HCT116 (cell line): Measurements from ENCODE around the gene HNRNPUL2. TPM values are rescaled to one million over a fixed set of nuclear protein-coding genes. Genes with fewer than 3 reads are reported as not detected.

Source experiments
- ATAC-seq: fragments of 200-7000 bp; cut with Tn5 transposase; 2 replicates; pipeline ENCODE4 v1.9.1; 2020; ENCODE audit warnings: mild to moderate bottlenecking, moderate library complexity
- BruUV-seq: library from RNA; stranded (reverse); fragments of 400-500 nt; replicated peaks from 2 replicates; lab custom pipeline; 2021; lab: Mats Ljungman, UMichigan
- CTCF ChIA-PET: fragments of 300-600 bp; sonication (Branson Sonifier 250); formaldehyde crosslinking; loops from one replicate; lab custom pipeline; 2021; ENCODE audit warnings: antibody characterized with exemption; lab: Charles Lee
- POLR2A ChIA-PET: fragments of 300-600, 350-600 bp; sonication (Branson Sonifier 250); formaldehyde crosslinking; loops from one replicate; lab custom pipeline; 2021; ENCODE audit warnings: antibody characterized with exemption; lab: Charles Lee
- RAD21 ChIA-PET, 2 experiments: fragments of 300-600 bp; sonication (Branson Sonifier 250); formaldehyde crosslinking; loops; one replicate each; lab custom pipeline; 2023; ENCODE audit warnings: low total read pairs in 2 of 2; ENCODE audit not compliant: uncharacterized antibody in 2 of 2, unreplicated experiment in 2 of 2, low non-redundant PET in 1 of 2; lab: Charles Lee
- DNase-seq: peaks from one replicate; pipeline ENCODE4 v3.0.0-alpha.2; 2010; ENCODE audit warnings: low read depth, low spot score
- H2AFZ ChIP-seq: fragments of 200-600 bp; shearing (Covaris generic), sonication (generic); 2 replicates; pipeline ENCODE4 v1.6.1; 2017; ENCODE audit warnings: low read depth, mixed run types, mixed read lengths, antibody characterized with exemption, low read length; ENCODE audit not compliant: poor library complexity, severe bottlenecking
- H3K27ac ChIP-seq: 2 replicates; pipeline ENCODE4 v1.5.1; 2012; ENCODE audit warnings: low read depth, low read length
- H3K27me3 ChIP-seq: fragments of 200-600 bp; sonication (generic); 2 replicates; pipeline ENCODE4 v1.6.1; 2016; ENCODE audit warnings: mixed run types, low read length, mixed read lengths; ENCODE audit not compliant: insufficient read depth
- H3K36me3 ChIP-seq, 2 experiments: fragments of 200-500 bp in 1 of 2; fragments of 200-600 bp in 1 of 2; sonication (Bioruptor generic) in 1 of 2; sonication (generic) in 1 of 2; 2 replicates each; pipeline versions ENCODE4 v1.5.1 to v1.6.1; 2014 to 2016; ENCODE audit warnings: low read length in 2 of 2, inconsistent platforms in 1 of 2, mixed read lengths in 1 of 2, mixed run types in 1 of 2; ENCODE audit not compliant: insufficient read depth in 2 of 2, control insufficient read depth in 1 of 2
- H3K4me1 ChIP-seq, 2 experiments: fragments of 200-600 bp in 1 of 2; sonication (generic) in 1 of 2; 2 replicates each; pipeline versions ENCODE4 v1.5.1 to v1.6.1; 2012 to 2017; ENCODE audit warnings: low read length in 2 of 2, inconsistent platforms in 1 of 2, mild to moderate bottlenecking in 1 of 2, mixed read lengths in 1 of 2, mixed run types in 1 of 2, moderate library complexity in 1 of 2; ENCODE audit not compliant: insufficient read depth in 2 of 2, control insufficient read depth in 1 of 2
- H3K4me2 ChIP-seq: fragments of 200-600 bp; sonication (generic); 2 replicates; pipeline ENCODE4 v1.6.1; 2017; ENCODE audit warnings: mixed run types, low read length, mixed read lengths
- H3K4me3 ChIP-seq, 2 experiments: fragments of 200-600 bp in 1 of 2; sonication (generic) in 1 of 2; replicated peaks in 1 of 2; 2 replicates each; pipeline ENCODE4 v1.5.1; 2011 to 2016; ENCODE audit warnings: low read length in 2 of 2, control low read depth in 1 of 2, low read depth in 1 of 2, mild to moderate bottlenecking in 1 of 2, mixed read lengths in 1 of 2, mixed run types in 1 of 2
- H3K79me2 ChIP-seq: fragments of 200-600 bp; sonication (generic); 2 replicates; pipeline ENCODE4 v1.6.1; 2017; ENCODE audit warnings: mild to moderate bottlenecking, mixed run types, low read length, moderate library complexity, mixed read lengths; ENCODE audit not compliant: insufficient read depth
- H3K9ac ChIP-seq: fragments of 200-600 bp; sonication (generic); 2 replicates; pipeline ENCODE4 v1.6.1; 2016; ENCODE audit warnings: low read length, mixed read lengths
- H3K9me2 ChIP-seq: fragments of 200-600 bp; sonication (generic), shearing (Covaris generic); 2 replicates; pipeline ENCODE4 v1.6.1; 2017; ENCODE audit warnings: mixed run types, mild to moderate bottlenecking, moderate library complexity; ENCODE audit not compliant: insufficient read depth
- H3K9me3 ChIP-seq, 2 experiments: fragments of 200-500 bp in 1 of 2; fragments of 200-600 bp in 1 of 2; sonication (Bioruptor generic) in 1 of 2; sonication (generic) in 1 of 2; 2 replicates each; pipeline ENCODE4 v1.6.1; 2014 to 2017; ENCODE audit warnings: low read length in 2 of 2, mixed read lengths in 2 of 2, inconsistent platforms in 1 of 2, low read depth in 1 of 2, mild to moderate bottlenecking in 1 of 2, mixed run types in 1 of 2, moderate library complexity in 1 of 2; ENCODE audit not compliant: control insufficient read depth in 1 of 2, insufficient read depth in 1 of 2
- H4K20me1 ChIP-seq: fragments of 200-600 bp; sonication (generic), shearing (Covaris generic); 2 replicates; pipeline ENCODE4 v1.6.1; 2017; ENCODE audit warnings: mixed run types, mild to moderate bottlenecking, moderate library complexity; ENCODE audit not compliant: insufficient read depth
- ATF3 ChIP-seq: IDR thresholded peaks from 2 replicates; pipeline ENCODE4 v1.6.1; 2012
- CEBPB ChIP-seq: IDR thresholded peaks from 2 replicates; pipeline ENCODE4 v1.6.1; 2012; ENCODE audit warnings: low read depth
- CTCF ChIP-seq, 3 experiments: fragments of 200-600 bp in 1 of 3; sonication (generic) in 1 of 3; IDR thresholded peaks in 2 of 3; conservative IDR thresholded peaks in 1 of 3; 2 replicates each; pipeline ENCODE4 v1.5.1; 2012 to 2017; ENCODE audit warnings: low read depth in 2 of 3, low read length in 2 of 3, antibody characterized with exemption in 1 of 3, borderline replicate concordance in 1 of 3, control low read depth in 1 of 3, mild to moderate bottlenecking in 1 of 3, mixed read lengths in 1 of 3, mixed run types in 1 of 3, moderate library complexity in 1 of 3; ENCODE audit not compliant: insufficient read depth in 1 of 3
- EGR1 ChIP-seq: IDR thresholded peaks from 2 replicates; pipeline ENCODE4 v1.6.1; 2012; ENCODE audit warnings: low read depth
- EZH2 ChIP-seq: fragments of 200-600 bp; sonication (generic); IDR thresholded peaks from 2 replicates; pipeline ENCODE4 v1.6.1; 2017; ENCODE audit warnings: antibody characterized with exemption, mixed run types
- EZH2phosphoT487 ChIP-seq: fragments of 200-600 bp; IDR thresholded peaks from 2 replicates; pipeline ENCODE4 v1.6.1; 2018; ENCODE audit warnings: antibody characterized with exemption, borderline replicate concordance
- JUND ChIP-seq: IDR thresholded peaks from 2 replicates; pipeline ENCODE4 v1.6.1; 2012
- POLR2A ChIP-seq: IDR thresholded peaks from 2 replicates; pipeline ENCODE4 v1.7.0; 2011; ENCODE audit warnings: borderline replicate concordance; ENCODE audit not compliant: insufficient read depth, insufficient read length; ENCODE audit errors: extremely low read depth
- YY1 ChIP-seq: IDR thresholded peaks from 2 replicates; pipeline ENCODE4 v1.6.1; 2011; ENCODE audit warnings: low read length, low read depth, moderate library complexity, mild to moderate bottlenecking; ENCODE audit not compliant: insufficient replicate concordance; ENCODE audit errors: extremely low read depth
- intact Hi-C: fragments of 100-400 bp; cut with micrococcal nuclease; formaldehyde crosslinking; loops from 2 replicates; pipeline ENCODE4 v1.10.0; 2022
- total RNA-seq: library from RNA; stranded (reverse); gene quantifications from one replicate; pipeline ENCODE4 v1.2.1, GENCODE V29; 2021; ENCODE audit not compliant: unreplicated experiment
- TF ChIP-seq, protein P1 (sequence below): IDR thresholded peaks from 2 replicates; pipeline ENCODE4 v1.6.1; 2012
- TF ChIP-seq, protein P2 (sequence below): IDR thresholded peaks from 2 replicates; pipeline ENCODE4 v1.6.1; 2012; ENCODE audit warnings: low read depth

HNRNPUL2 gene
- total RNA-seq, 1 experiment from 2014 or later = 45.8 TPM

DNA sequence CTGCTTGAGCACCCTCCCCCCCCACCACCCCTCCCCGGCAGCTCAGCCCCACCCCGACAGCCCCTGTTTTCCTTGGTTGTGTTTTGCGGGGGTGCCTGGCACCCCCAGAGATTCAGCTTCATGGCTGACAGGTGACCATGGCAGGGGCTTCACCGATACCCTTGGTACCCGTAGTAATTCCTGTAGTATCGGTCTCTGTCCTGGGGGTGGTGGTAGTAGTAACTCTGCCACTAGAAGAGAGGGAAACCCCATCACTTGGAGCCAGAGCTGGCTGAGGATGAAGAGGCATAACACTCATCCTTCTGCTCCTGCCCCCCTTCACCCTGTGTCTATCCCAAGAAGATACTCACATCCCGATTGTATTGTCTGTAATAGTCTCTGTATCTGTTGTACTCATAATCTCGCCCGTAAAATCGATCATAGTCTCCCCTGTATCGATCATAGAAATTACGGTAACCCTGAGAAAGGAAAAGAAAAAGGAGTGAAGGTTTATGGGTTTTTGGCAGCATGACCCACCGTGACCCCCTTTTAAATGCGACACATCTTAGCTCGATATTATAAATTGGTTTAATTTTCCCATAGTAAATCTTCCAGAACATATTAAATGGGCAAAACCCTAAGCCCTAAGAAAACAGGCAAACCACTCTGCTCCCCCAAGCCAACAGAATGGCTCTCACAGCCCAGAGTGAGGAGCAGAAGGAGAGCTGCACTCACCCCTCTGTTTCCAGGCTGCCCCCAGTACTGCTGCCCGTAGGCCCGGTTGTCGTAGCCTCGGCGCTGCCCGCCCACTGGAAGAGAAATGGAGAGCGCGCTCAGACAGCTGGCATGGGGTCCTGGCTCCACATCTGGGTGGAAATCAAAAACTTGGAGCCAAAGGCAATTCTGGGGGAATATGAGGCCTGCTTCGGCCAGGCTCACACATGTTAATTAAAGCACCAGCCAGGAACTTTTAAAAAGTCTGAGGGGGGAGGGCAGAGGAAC lies 11.8 kb downstream of the HNRNPUL2 start:
- H3K9ac ChIP-seq = no peak overlapping the region
- peaks cover 69% of the 10 kb centered on the region for H3K79me2 ChIP-seq
- no peak for DNase-seq
- no peak overlapping the region for H2AFZ ChIP-seq
- TF ChIP-seq CTCF (IDR thresholded peaks at IDR 0.05 in 2 of 3, conservative IDR thresholded peaks at IDR 0.05 in 1 of 3; ENCODE audit: borderline replicate concordance in 1 of 3, insufficient read depth in 1 of 3, low read depth in 2 of 3, low read length in 2 of 3) = 0 out of 6 replicates have a peak, but pooled peaks of 1 of the 3 experiments have one; percentile 4
- TF ChIP-seq EZH2phosphoT487 = no peak
- TF ChIP-seq, all 23 proteins: peak for 1
- H3K4me2 ChIP-seq = no peak overlapping the region
- ChIA-PET POLR2A (no interaction called here), RAD21 (no interaction called here), CTCF (no interaction called here)
- no peaks in the 10 kb centered on the region for H3K4me1 ChIP-seq
- no peaks in the 10 kb centered on the region for H3K9me3 ChIP-seq
- H3K27ac ChIP-seq = no peak overlapping the region
- no peak overlapping the region for H3K4me3 ChIP-seq
- intact Hi-C loops = no loop called here
- ATAC-seq = peak; percentile 44; the same call in 1 of the 2 replicates
- no peaks in the 10 kb centered on the region for H3K9me2 ChIP-seq
- H4K20me1 ChIP-seq = peaks cover 5% of the 10 kb centered on the region; the same call in 1 of the 2 replicates
- BruUV-seq = no TSS peak
- H3K36me3 ChIP-seq = peaks cover 82 to 87% of the 10 kb centered on the region in 2 experiments
- H3K27me3 ChIP-seq = no peaks in the 10 kb centered on the region

- DNase-seq (no peak), ATAC-seq (peak; percentile 37; the same call in 1 of the 2 replicates)
- POLR2A ChIA-PET = no interaction called here
- H3K9me3 ChIP-seq = no peaks in the 10 kb centered on the region
- no peaks in the 10 kb centered on the region for H4K20me1 ChIP-seq
- peaks cover 50% of the 10 kb centered on the region for H3K79me2 ChIP-seq
- H3K4me1 ChIP-seq = no peaks in the 10 kb centered on the region
- intact Hi-C loops = no loop called here
- H3K27ac ChIP-seq = no peak overlapping the region
- H2AFZ ChIP-seq = no peak overlapping the region
- H3K36me3 ChIP-seq = peaks cover 61 to 77% of the 10 kb centered on the region in 2 experiments
- RAD21 ChIA-PET = no interaction called here
- H3K4me2 ChIP-seq = no peak overlapping the region
- H3K27me3 ChIP-seq = no peaks in the 10 kb centered on the region
- H3K9ac ChIP-seq = no peak overlapping the region
- H3K4me3 ChIP-seq = no peak overlapping the region
- no peaks in the 10 kb centered on the region for H3K9me2 ChIP-seq
- BruUV-seq = no TSS peak
- CTCF ChIA-PET = no interaction called here
- TF ChIP-seq YY1 (no peak), CEBPB (no peak), POLR2A (no peak), JUND (no peak), EZH2 (no peak), ATF3 (no peak), EGR1 (no peak)
- TF ChIP-seq, protein P1, sequence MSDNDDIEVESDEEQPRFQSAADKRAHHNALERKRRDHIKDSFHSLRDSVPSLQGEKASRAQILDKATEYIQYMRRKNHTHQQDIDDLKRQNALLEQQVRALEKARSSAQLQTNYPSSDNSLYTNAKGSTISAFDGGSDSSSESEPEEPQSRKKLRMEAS = no peak
- TF ChIP-seq, protein P2, sequence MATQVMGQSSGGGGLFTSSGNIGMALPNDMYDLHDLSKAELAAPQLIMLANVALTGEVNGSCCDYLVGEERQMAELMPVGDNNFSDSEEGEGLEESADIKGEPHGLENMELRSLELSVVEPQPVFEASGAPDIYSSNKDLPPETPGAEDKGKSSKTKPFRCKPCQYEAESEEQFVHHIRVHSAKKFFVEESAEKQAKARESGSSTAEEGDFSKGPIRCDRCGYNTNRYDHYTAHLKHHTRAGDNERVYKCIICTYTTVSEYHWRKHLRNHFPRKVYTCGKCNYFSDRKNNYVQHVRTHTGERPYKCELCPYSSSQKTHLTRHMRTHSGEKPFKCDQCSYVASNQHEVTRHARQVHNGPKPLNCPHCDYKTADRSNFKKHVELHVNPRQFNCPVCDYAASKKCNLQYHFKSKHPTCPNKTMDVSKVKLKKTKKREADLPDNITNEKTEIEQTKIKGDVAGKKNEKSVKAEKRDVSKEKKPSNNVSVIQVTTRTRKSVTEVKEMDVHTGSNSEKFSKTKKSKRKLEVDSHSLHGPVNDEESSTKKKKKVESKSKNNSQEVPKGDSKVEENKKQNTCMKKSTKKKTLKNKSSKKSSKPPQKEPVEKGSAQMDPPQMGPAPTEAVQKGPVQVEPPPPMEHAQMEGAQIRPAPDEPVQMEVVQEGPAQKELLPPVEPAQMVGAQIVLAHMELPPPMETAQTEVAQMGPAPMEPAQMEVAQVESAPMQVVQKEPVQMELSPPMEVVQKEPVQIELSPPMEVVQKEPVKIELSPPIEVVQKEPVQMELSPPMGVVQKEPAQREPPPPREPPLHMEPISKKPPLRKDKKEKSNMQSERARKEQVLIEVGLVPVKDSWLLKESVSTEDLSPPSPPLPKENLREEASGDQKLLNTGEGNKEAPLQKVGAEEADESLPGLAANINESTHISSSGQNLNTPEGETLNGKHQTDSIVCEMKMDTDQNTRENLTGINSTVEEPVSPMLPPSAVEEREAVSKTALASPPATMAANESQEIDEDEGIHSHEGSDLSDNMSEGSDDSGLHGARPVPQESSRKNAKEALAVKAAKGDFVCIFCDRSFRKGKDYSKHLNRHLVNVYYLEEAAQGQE = no peak
Observed at GRCh38 chr11:62713343-62713742, 13.9 kb downstream of the HNRNPUL2 start.
